ENCODE results near the gene CNGB1.

- TF ChIP-seq, protein P1, sequence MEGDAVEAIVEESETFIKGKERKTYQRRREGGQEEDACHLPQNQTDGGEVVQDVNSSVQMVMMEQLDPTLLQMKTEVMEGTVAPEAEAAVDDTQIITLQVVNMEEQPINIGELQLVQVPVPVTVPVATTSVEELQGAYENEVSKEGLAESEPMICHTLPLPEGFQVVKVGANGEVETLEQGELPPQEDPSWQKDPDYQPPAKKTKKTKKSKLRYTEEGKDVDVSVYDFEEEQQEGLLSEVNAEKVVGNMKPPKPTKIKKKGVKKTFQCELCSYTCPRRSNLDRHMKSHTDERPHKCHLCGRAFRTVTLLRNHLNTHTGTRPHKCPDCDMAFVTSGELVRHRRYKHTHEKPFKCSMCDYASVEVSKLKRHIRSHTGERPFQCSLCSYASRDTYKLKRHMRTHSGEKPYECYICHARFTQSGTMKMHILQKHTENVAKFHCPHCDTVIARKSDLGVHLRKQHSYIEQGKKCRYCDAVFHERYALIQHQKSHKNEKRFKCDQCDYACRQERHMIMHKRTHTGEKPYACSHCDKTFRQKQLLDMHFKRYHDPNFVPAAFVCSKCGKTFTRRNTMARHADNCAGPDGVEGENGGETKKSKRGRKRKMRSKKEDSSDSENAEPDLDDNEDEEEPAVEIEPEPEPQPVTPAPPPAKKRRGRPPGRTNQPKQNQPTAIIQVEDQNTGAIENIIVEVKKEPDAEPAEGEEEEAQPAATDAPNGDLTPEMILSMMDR (IDR thresholded peaks at IDR 0.05 in 2 of 3, conservative IDR thresholded peaks at IDR 0.05 in 1 of 3; ENCODE audit: borderline replicate concordance in 1 of 3, insufficient read depth in 1 of 3, low read depth in 2 of 3, low read length in 2 of 3): no peak
- TF ChIP-seq, protein P2, sequence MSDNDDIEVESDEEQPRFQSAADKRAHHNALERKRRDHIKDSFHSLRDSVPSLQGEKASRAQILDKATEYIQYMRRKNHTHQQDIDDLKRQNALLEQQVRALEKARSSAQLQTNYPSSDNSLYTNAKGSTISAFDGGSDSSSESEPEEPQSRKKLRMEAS (IDR thresholded peaks at IDR 0.05): no peak
- no peak for TF ChIP-seq ZBTB33 (IDR thresholded peaks at IDR 0.05; ENCODE audit: extremely low read depth, insufficient replicate concordance, low read length)
- no peak for TF ChIP-seq EGR1 (IDR thresholded peaks at IDR 0.05; ENCODE audit: low read depth)
- no peak for TF ChIP-seq EZH2phosphoT487 (IDR thresholded peaks at IDR 0.05; ENCODE audit: borderline replicate concordance)
- no peak for TF ChIP-seq SIN3A (IDR thresholded peaks at IDR 0.05; ENCODE audit: low read depth)
- TF ChIP-seq JUND (IDR thresholded peaks at IDR 0.05): no peak
- TF ChIP-seq EZH2 (IDR thresholded peaks at IDR 0.05): no peak
- no peak for TF ChIP-seq POLR2A (IDR thresholded peaks at IDR 0.05; ENCODE audit: borderline replicate concordance, extremely low read depth, insufficient read depth, insufficient read length)
Measured at GRCh38 chr16:57842601-57843000, 128.3 kb downstream of the CNGB1 start.

Measured in HCT116 (cell line).